Renal cortex interstitium (tissue), 11 donors: ENCODE measurements around the gene PPP1R9A. TPM values are rescaled to one million over a fixed set of nuclear protein-coding genes. Genes with fewer than 3 reads are reported as not detected.
A peak's percentile ranks its signal among the peaks of the same experiment; 100 is the strongest.
"Not testable (repeated sequence)": the region's sequence is repeated elsewhere in the genome, so short reads cannot be mapped to it uniquely, and the experiment has no call there.

Experiments used
- DNase-seq, 11 donors: peaks; one replicate each; pipeline ENCODE4 v3.0.0-alpha.2; 2013; ENCODE audit warnings: low read depth in 9 of 11, low spot score in 4 of 11; ENCODE audit errors: extremely low read depth in 1 of 11
- polyA plus RNA-seq, 3 donors: library from polyadenylated mRNA; unstranded; fragments of 120-200 nt; gene quantifications; one replicate each; pipeline ENCODE4 v1.2.1, GENCODE V29; 2013; ENCODE audit not compliant: insufficient read length in 3 of 3

Gene PPP1R9A
- polyA plus RNA-seq, 3 donors = 30.4 to 37.1 (median 32.7) TPM

DNA sequence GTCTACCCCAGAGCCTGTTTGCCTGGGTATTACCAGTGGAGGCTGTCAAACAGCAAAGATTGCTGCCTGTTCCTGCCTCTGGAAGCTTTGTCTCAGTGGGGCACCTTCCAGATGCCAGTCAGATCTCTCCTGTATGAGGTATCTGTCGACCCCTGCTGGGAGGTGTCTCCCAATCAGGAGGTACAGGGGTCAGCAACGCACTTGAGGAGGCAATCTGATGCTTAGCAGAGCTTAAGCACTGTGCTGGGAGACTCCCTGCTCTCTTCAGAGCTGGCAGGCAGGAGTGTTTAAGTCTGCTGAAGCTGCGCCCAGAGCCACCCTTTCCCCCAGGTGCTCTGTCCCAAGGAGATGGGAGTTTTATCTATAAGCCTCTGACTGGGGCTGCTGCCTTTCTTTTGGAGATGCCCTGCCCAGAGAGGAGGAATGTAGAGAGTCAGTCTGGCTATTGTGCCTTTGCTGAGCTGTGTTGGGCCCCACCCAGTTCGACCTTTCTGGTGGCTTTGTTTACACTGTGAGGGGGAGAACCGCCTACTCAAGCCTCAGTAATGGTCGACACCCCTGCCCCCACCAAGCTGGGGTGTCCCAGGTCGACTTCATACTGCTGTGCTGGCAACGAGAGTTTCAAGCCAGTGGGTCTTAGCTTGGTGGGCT lies 62.2 kb downstream of the PPP1R9A start:
- DNase-seq = no peak

DNA sequence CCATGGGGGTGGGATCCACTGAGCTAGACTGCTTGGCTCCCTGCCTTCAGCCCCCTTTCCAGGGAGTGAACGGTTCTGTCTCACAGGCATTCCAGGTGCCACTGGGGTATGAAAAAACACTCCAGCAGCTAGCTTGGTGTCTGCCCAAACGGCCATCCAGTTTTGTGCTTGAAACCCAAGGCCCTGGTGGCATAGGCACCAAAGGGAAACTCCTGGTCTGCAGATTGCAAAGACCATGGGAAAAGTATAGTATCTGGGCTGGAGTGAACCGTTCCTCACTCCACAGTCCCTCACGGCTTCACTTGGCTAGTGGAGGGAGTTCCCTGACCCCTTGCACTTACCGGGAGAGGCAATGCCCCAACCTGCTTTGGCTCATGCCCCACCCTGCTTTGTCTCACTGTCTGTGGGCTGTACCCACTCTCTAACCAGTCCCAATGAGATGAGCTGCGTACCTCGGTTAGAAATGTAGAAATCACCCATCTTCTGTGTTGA lies 62.7 kb downstream of the PPP1R9A start:
- DNase-seq = no peak

DNA sequence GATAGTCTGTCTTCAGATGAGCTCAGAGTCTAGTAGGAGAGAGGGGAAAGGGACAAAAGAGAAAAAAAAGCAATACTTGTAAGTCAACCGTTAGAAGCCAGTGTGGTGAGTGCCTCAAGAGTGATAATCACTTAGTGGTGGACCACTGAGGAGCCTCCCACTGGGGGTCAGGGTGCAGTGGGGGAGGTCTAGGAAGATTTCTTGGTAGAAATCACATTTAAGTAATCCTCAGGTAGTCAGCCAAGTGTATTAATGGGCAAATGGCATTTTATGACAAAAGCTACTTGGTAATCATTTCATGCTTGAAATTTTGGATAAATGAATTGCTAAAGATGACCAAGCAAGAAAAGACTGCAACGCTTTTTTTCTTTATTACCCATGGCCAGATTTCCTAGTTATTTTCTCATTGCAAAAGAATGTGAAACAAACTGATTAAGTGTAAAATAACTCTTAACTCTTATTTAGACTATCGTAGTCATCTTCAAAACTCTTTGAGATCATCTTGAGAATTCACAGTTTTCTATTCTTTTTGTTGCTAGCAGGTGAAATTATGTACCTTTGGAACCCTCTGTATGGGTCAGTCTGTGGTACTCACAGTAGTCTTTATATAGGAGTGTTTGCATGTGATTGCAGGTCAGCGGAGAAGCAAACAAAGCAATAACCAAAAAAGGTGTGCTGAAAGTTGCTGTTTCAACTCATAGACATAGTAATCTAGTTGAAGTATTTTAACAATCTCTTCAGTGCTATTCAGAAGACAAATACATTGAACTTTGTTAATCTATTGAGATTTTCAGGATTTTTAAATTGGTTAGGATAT lies 63.9 kb downstream of the PPP1R9A start:
- DNase-seq = no peak

DNA sequence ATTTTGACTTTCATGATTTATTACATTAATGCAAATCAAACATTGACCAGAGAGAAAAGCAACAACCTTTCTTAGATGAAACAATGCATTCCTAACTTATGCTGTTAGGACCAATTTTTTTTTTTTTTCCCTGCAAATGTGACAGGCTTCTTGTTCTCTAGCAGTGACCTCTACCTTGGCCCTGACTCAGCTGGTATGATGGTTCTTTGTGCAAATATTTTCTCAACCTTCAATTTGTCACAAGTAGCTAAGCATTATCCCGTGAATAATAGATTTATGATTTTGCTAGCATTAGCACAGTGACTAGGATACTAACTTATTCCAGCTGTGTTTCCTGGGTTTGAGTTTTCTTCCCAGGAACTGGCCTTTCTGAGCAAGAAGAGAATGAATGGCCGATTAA lies 64.9 kb downstream of the PPP1R9A start:
- no peak for DNase-seq

DNA sequence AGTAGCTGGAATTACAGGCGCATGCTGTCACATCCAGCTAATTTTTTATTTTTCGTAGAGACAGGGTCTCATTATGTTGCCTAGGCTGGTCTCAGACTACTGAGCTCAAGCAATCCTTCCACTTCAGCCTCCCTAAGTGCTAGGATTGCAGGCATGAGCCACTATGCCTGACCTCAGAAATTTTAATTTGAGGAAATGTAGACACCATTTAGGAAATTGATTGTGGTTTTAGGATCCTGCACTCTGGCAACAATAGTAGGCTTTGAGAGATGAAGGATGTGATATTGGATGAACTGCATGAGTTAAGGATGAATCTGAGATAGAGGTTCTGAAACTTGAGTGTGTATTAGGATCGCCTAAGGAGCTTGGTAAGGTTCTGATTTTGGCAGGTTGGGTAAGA lies 66.5 kb downstream of the PPP1R9A start:
- DNase-seq = no peak

DNA sequence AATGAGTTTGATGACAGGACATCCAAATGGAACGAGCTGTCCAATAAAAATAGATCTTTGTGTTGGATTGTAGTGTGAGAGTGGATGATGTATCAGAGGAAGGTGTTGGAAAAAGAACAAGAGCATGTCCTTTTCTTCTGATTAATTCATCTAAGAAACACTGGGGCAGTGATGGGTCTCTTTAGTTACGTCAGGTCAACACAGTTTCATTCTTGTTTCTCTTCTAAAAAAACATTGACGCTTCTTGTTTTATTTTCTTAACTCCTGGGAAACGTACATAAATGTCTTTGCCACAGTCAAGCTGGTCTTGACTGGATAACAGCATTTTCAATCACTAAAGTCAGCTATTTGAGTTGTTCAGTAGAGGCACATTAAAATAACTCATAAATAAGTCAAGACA lies 67.0 kb downstream of the PPP1R9A start:
- DNase-seq = no peak

DNA sequence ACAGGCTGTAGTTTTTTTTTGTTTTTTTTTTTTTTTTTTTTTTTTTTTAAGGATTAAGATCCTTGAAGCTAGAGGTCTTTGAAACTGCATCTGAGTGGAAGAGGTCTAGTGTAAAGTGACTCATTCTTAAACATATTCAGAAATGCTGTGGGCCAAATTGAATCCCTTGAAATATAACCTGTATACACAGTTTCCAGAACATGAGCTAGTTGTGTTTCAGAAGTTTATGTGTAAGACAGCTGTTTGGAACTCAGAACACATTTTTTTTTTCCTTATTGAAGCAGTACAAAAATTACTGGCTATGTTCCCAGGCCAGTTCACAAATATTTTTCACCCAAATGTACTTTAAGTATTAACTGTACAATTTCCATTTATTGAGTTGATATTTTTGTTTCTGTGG lies 67.9 kb downstream of the PPP1R9A start:
- DNase-seq = no peak

DNA sequence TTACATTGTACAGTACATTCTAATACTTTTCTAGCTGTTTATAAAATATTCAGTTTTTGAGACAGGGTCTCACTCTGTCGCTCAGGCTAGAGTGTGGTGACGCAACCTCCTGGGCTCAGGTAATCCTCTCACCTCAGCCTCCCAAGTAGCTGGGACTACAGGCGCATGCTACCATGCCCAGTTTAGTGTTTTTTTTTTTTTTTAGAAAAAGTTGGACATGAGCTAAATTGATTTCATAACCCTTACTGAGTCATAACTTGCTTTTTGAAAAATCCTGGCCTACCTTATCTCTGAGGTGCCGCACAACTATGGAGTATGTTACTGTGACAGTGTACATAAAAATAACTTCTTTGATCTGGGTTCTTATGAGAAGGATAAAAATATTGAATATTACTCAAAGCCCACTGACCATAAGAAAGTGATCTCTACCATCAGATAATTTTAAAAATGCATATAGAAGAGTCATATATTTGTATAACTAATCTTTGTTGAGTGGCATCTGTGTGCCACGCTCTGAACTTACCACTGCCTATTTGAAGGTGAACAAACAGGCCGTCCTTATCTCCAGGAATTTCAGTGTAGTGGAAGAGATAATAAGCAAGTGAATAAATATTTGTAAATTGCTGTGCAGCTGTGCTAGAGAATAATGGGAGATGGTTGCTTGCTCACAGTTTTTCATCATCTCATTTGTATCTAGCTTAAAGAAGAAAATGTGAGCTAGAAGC lies 73.2 kb downstream of the PPP1R9A start:
- no peak for DNase-seq

DNA sequence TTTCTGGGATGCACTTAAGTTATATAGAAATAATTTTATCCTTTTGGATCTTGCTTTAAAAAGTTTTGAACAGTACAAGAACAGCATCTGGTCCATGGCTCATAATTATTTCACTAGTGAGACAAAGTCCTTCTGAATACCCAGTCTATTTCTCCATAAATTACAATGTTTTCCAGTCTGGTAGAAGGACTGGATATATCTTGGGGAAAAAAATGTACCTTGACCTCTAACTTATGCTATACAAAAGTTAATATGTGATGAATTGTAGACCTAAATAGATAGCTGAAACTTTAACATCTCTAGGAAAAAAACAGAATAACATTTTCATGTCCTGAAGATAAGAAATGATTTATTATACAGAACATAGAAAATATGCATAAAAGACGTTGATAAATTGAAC lies 88.5 kb downstream of the PPP1R9A start:
- no peak for DNase-seq

DNA sequence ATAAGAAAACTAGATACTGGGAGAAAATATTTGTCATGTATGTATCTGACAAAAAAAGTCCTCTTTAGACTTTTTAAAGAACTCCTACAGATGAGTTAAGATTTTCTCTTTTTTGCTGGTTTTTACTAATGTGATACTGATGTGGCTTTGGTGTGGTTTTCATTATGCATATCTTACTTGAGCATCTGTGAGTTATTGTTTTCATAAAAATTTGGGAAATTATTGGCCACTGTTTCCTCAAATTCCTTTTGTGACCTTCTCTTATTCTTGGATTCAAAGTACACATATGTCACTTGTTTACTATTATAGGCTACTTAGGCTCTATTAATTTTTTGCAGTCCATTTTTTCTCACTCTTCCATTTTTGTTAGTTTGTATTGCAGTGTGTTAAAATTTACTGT lies 89.0 kb downstream of the PPP1R9A start:
- no peak for DNase-seq

DNA sequence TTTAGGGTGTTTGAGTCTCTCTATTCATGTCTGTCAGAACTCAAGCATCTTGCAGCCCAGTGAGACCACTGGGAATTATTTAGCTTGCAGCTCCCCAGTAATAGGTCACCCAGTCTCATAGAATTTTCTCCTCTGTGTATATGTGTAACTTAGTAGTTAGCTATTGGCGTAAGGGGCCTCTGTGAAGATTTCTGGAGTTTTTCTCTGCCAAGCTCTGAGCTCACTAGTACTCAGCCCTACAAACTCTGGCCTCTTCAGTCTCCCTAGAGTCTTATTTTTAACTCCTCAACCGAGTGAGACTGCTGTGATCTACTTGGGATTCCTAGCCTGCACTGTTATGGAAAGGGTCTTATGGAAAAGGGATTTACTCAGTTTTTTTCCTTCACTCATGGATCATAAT lies 90.2 kb downstream of the PPP1R9A start:
- peak in 1 of 11 donors; percentile 29 for DNase-seq

DNA sequence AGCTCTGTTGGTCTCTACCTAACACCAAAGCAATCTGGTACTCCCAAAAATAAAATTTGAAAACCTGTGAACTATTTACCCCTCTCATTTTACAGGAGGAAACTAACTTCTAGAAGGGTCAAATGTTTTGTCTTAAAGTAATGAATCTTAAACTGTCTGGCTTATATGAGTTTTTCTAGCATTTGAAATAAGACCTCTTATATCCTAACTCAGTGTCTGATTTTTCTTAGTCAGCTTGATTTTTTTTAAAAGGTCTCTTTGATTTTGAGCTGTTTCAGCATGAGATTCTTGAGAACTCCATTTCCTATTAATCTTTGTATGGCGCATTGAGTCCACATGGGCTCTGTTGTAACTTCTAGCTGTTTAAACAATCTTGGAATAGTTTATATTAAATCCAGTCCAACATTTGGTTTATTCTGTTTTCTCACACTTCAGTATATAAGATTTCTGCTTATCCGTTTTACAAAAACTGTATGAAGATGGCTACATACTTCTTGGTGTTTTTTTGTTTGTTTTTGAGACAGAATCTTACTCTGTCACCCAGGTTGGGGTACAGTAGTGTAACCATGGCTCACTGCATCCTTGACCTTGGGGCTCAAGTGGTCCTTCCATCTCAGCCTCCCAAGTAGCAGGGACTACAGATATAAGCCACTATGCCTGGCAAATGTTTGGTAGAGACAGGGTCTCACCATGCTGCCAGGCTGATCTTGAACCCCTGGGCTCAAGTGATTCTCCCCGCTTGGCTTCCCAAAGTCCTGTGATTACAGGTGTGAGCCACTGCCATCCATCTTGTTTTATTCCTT lies 91.1 kb downstream of the PPP1R9A start:
- no peak for DNase-seq

DNA sequence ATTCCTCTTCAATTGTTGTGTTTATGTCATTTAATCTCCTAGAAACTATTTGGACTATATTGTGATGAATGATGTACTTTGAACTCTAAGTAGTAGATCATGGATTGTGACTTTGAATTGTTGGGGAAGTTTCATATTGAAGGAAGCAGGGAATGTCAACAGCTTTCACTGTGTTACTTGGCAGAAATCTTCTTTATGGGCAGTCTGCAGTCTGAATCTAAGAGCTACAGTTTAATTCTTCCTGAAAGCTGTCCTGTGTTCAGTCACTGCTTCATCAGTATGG lies 91.6 kb downstream of the PPP1R9A start:
- peak in 7 of 11 donors; percentile 29 to 67 (median 39) for DNase-seq

DNA sequence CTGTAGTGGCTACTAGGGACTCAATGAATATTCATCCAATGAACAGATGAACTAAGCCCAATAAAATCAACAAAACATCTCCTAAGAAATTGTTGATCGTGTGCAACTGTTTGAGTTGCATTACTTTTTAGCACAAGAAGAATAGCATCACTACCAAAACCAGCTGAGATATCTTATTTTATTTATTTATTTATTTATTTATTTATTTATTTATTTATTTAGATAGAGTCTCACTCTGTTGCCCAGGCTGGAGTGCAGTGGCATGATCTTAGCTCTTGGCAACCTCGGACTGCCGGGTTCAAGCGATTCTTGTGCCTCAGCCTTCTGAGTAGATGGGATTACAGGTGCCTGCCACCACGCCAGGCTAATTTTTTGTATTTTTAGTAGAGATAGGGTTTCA lies 92.2 kb downstream of the PPP1R9A start:
- not testable (repeated sequence) for DNase-seq

DNA sequence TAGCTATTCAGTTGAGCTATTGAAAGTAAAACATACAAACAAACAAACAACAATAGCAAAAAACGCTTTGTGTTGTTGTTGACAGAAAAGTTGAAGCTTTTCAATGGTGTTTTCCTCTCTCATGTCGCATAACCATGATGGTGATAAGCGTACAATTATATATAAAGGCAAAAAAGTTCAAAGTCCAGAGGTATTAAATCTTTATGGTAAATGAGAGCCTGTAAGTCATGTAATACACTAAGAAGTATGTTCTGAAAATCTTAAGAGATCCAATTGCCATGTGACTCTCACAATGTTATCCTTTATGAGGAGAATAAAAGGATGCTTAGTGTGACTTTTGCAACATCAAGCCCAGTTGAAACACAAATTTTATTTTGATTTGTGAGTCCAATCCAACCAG lies 93.9 kb downstream of the PPP1R9A start:
- DNase-seq = no peak

DNA sequence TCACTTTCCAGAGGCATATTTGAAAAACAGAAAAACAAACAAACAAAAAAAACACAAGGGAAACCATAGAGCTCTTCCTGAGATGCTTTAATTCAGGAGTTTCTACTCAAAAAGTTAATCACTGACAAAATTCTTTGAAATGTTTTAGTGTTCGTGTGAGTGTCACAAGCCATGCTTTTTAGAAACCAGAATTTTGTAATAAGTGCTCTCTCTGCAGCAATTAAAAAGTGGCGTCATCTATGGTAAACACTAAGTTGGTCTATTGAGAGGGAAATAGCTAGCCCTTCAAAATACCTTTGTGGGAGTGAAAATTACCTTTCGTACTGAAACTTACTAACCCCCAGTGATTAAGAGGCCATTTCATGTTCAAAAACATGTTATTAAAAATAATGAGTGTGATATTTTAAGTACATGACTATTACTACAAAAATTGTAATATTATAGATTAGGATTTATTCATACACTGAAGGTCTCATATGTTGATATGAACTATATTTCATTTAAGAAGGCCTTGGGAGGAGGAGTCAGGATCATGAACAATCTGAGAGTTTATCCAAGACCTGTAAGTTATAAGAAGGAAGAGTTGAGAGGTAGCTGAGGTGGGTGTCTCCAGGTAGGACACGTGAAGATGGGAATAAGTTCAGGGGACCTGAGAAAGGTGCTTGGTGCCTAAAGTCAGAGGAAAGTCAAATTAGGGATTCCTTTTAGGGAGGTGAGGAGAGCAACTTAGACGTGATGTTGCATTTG lies 94.6 kb downstream of the PPP1R9A start:
- DNase-seq = no peak

DNA sequence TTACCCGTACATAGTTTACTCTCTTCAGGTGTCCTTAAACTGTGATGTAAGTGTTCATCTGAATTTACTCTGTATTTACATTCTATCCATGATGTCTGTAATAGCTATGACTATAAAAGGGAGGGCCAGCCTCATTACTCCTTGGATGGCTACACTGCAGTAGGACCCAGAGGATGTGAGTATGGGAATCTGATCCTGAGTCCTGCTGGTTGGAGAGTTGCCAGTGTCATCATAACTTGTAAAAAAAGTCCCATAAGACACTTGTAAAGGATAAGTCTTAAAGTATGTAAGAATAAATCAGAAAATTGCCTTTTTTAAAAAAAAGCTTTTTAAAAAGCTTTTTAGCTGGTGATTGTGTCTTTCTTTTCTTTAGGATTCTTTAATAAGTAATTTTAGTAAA lies 95.4 kb downstream of the PPP1R9A start:
- DNase-seq = no peak

DNA sequence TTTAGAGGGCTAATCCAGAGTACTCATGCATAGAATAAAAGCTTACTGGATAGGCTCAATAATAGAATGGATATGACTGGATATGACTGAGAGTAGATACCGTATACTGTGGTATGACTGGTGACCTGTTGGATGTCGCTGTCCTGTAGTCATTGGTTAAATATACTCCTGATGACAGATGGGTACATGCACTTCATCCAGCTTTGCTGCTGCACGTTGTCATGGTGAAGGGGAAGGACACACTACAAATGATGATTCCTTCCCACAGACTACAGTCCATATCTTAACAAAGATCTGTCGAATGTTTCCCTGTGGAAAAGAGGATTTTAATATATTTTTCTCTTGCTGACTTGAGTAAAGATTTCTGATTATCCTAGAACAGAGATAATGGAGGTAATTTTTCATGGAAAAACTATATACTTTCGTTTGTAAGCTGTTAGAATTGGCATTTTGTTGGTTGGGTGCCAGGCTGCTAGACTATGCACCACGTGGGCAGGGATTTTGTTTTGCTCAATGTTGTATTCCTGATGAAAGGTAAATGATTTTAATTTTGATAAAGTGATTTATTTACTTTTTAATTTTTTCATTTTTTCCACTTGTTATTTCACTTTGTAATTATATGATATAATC lies 97.3 kb downstream of the PPP1R9A start:
- no peak for DNase-seq
